GM12878 (cell line): Measurements from ENCODE around the gene AURKAIP1. TPM values are rescaled to one million over a fixed set of nuclear protein-coding genes. Genes with fewer than 3 reads are reported as not detected.

Source experiments
- ATAC-seq: fragments of 200-7000 bp; cut with Tn5 transposase; 3 replicates; pipeline ENCODE4 v1.9.1; 2020; ENCODE audit warnings: mild to moderate bottlenecking, moderate library complexity
- BruUV-seq: library from RNA; stranded (reverse); fragments of 400-500 nt; replicated peaks from 2 replicates; lab custom pipeline; 2021; lab: Mats Ljungman, UMichigan
- CTCF ChIA-PET: fragments of 300-600 bp; sonication (Branson Sonifier 250); formaldehyde crosslinking; extraction: SDS; loops from one replicate; lab custom pipeline; 2021; ENCODE audit warnings: inconsistent platforms; lab: Yijun Ruan, JAX
- POLR2A ChIA-PET: fragments of 350-600 bp; formaldehyde crosslinking; extraction: SDS; loops from one replicate; lab custom pipeline; 2021; ENCODE audit warnings: inconsistent platforms; lab: Charles Lee
- RAD21 ChIA-PET: fragments of 300-600 bp; sonication (Branson Sonifier 250); formaldehyde crosslinking; loops from one replicate; lab custom pipeline; 2023; ENCODE audit warnings: antibody characterized with exemption; ENCODE audit not compliant: unreplicated experiment; lab: Charles Lee
- SMC1A ChIA-PET: fragments of 300-600 bp; sonication (Branson Sonifier 250); formaldehyde crosslinking; loops from one replicate; lab custom pipeline; 2023; ENCODE audit not compliant: unreplicated experiment, uncharacterized antibody; lab: Charles Lee
- DNase-seq: peaks from one replicate; pipeline ENCODE4 v3.0.0-alpha.2; 2011; ENCODE audit warnings: low read depth, low spot score
- FAIRE-seq: peaks from 3 replicates; lab custom pipeline; 2011; peaks lifted over from hg19 to GRCh38; lab: Jason Lieb, UNC
- H2AFZ ChIP-seq: 2 replicates; pipeline ENCODE4 v1.6.0; 2011; ENCODE audit warnings: low read depth, low read length, control low read depth; ENCODE audit not compliant: control insufficient read depth
- H3K27ac ChIP-seq: 2 replicates; pipeline ENCODE4 v1.5.1; 2011; ENCODE audit warnings: control low read depth; ENCODE audit not compliant: control insufficient read depth, insufficient read depth
- H3K27me3 ChIP-seq, 2 experiments: replicated peaks in 1 of 2; 2 replicates each; pipeline versions ENCODE4 v1.6.0 to v1.6.1; 2011; ENCODE audit warnings: low read length in 1 of 2; ENCODE audit not compliant: control insufficient read depth in 2 of 2, insufficient read depth in 2 of 2
- H3K36me3 ChIP-seq, 2 experiments: 2 replicates each; pipeline ENCODE4 v1.5.1; 2011; ENCODE audit warnings: low read length in 1 of 2; ENCODE audit not compliant: control insufficient read depth in 2 of 2, insufficient read depth in 2 of 2
- H3K4me1 ChIP-seq: 2 replicates; pipeline ENCODE4 v1.6.1; 2011; ENCODE audit warnings: mild to moderate bottlenecking, low read length, moderate library complexity, mixed read lengths; ENCODE audit not compliant: control insufficient read depth, insufficient read depth
- H3K4me2 ChIP-seq: 2 replicates; pipeline ENCODE4 v1.6.0; 2011; ENCODE audit warnings: control low read depth; ENCODE audit not compliant: control insufficient read depth, insufficient read depth
- H3K4me3 ChIP-seq: fragments of 200-600 bp; sonication (generic); 2 replicates; pipeline ENCODE4 v1.5.1; 2016
- H3K79me2 ChIP-seq: 2 replicates; pipeline ENCODE4 v1.6.0; 2011; ENCODE audit warnings: low read length; ENCODE audit not compliant: control insufficient read depth, insufficient read depth
- H3K9ac ChIP-seq: 2 replicates; pipeline ENCODE4 v1.8.0; 2011; ENCODE audit warnings: low read length, control low read depth, mixed read lengths; ENCODE audit not compliant: control insufficient read depth, insufficient read depth
- H3K9me3 ChIP-seq: replicated peaks from 3 replicates; pipeline ENCODE4 v1.5.1; 2011; ENCODE audit warnings: mild to moderate bottlenecking, low read length; ENCODE audit not compliant: control insufficient read depth, insufficient read depth
- H4K20me1 ChIP-seq: 2 replicates; pipeline ENCODE4 v1.6.0; 2011; ENCODE audit not compliant: control insufficient read depth, insufficient read depth
- CHD4 ChIP-seq: fragments of 200-600 bp; sonication (generic); IDR thresholded peaks from 2 replicates; pipeline ENCODE4 v1.6.1; 2016; ENCODE audit warnings: mild to moderate bottlenecking
- DPF2 ChIP-seq: fragments of 450-650 bp; IDR thresholded peaks from 2 replicates; pipeline ENCODE4 v1.6.1; 2017; ENCODE audit warnings: mild to moderate bottlenecking
- EGR1 ChIP-seq, 2 experiments: IDR thresholded peaks; 1 replicate in 1 of 2; 2 replicates in 1 of 2; pipeline ENCODE4 v1.6.1; 2011 to 2012; ENCODE audit warnings: low read depth in 2 of 2, low read length in 2 of 2, borderline replicate concordance in 1 of 2, mild to moderate bottlenecking in 1 of 2, moderate library complexity in 1 of 2
- IKZF2 ChIP-seq, 2 experiments: fragments of 450-650 bp; IDR thresholded peaks; 2 replicates each; pipeline ENCODE4 v1.6.1; 2017; ENCODE audit warnings: mild to moderate bottlenecking in 2 of 2, moderate library complexity in 2 of 2
- MEF2A ChIP-seq: IDR thresholded peaks from 2 replicates; pipeline ENCODE4 v1.6.1; 2011; ENCODE audit warnings: low read depth, mild to moderate bottlenecking, low read length, moderate library complexity; ENCODE audit not compliant: insufficient read depth
- MEF2B ChIP-seq: fragments of 450-650 bp; IDR thresholded peaks from 2 replicates; pipeline ENCODE4 v1.6.1; 2018; ENCODE audit warnings: mild to moderate bottlenecking, moderate library complexity; ENCODE audit not compliant: partially characterized antibody, poor library complexity, severe bottlenecking
- SIX5 ChIP-seq: IDR thresholded peaks from 2 replicates; pipeline ENCODE4 v1.6.1; 2011; ENCODE audit warnings: mild to moderate bottlenecking, low read depth, low read length, moderate library complexity; ENCODE audit not compliant: severe bottlenecking
- STAT3 ChIP-seq: IDR thresholded peaks from 2 replicates; pipeline ENCODE4 v1.6.1; 2011; ENCODE audit warnings: low read depth, low read length, improper control_type of control experiment
- SUPT20H ChIP-seq: IDR thresholded peaks from 2 replicates; pipeline ENCODE4 v1.6.1; 2011; ENCODE audit warnings: low read depth, mild to moderate bottlenecking, low read length, moderate library complexity, borderline replicate concordance; ENCODE audit not compliant: control insufficient read depth
- WGBS: methylation state at CpG from one replicate; pipeline ENCODE4 v1.1.6; 2016; ENCODE audit warnings: low lambda C conversion rate; ENCODE audit not compliant: insufficient replicate concordance, insufficient coverage; ENCODE audit errors: missing lambda C conversion rate; 5-methylcytosine and 5-hydroxymethylcytosine counted together
- in situ Hi-C: fragments of 300-500 bp; cut with MboI; formaldehyde crosslinking; loops from 9 replicates; pipeline ENCODE4 v1.14.3; 2018; ENCODE audit warnings: mixed read lengths
- intact Hi-C: fragments of 100-400 bp; cut with micrococcal nuclease; formaldehyde crosslinking; loops from one replicate; pipeline ENCODE4 v1.14.2; 2022; ENCODE audit not compliant: unreplicated experiment
- polyA plus RNA-seq, 11 experiments: library from polyadenylated mRNA; depleted of rRNA in 4 of 11; unstranded in 6 of 11; stranded (reverse) in 5 of 11; fragments of >200 nt; fragmentation: Nextera tagmentation in 4 of 11; fragmentation: Illumina TruSeq in 1 of 11; extraction: Ambion mirVana in 4 of 11; extraction: Trizol in 1 of 11; gene quantifications; 1 replicate in 1 of 11; 2 replicates in 10 of 11; pipeline versions ENCODE4 v1.2.1 to v1.2.3, GENCODE V29; 2011 to 2016; ENCODE audit warnings: inconsistent platforms in 2 of 11, missing spikeins in 2 of 11, low read depth in 1 of 11
- total RNA-seq, 4 experiments: library from RNA; depleted of rRNA in 3 of 4; stranded (reverse); fragments of >200 nt in 3 of 4; fragmentation: Illumina TruSeq in 1 of 4; extraction: Trizol in 1 of 4; gene quantifications; 2 replicates each; pipeline versions ENCODE4 v1.2.1 to v1.2.3, GENCODE V29; 2013 to 2021
- TF ChIP-seq, protein P1 (sequence below): IDR thresholded peaks from 2 replicates; pipeline ENCODE4 v1.6.1; 2012; ENCODE audit warnings: improper control_type of control experiment, low read depth, low read length; ENCODE audit not compliant: insufficient replicate concordance
- TF ChIP-seq, protein P2 (sequence below), 3 experiments: IDR thresholded peaks in 2 of 3; conservative IDR thresholded peaks in 1 of 3; 2 replicates each; pipeline ENCODE4 v1.5.1; 2011; ENCODE audit warnings: low read depth in 3 of 3, low read length in 3 of 3, mild to moderate bottlenecking in 3 of 3, control low read depth in 2 of 3, moderate library complexity in 2 of 3, inconsistent platforms in 1 of 3, mixed read lengths in 1 of 3; ENCODE audit not compliant: control insufficient read depth in 2 of 3, insufficient read depth in 1 of 3; ENCODE audit errors: extremely low read depth in 1 of 3

Gene AURKAIP1
- total and polyA plus RNA-seq, 10 of the 15 experiments (the other 5 are each of a cell fraction or from before 2014, with no cell fraction given): 6.5 to 366 (median 120) TPM

DNA sequence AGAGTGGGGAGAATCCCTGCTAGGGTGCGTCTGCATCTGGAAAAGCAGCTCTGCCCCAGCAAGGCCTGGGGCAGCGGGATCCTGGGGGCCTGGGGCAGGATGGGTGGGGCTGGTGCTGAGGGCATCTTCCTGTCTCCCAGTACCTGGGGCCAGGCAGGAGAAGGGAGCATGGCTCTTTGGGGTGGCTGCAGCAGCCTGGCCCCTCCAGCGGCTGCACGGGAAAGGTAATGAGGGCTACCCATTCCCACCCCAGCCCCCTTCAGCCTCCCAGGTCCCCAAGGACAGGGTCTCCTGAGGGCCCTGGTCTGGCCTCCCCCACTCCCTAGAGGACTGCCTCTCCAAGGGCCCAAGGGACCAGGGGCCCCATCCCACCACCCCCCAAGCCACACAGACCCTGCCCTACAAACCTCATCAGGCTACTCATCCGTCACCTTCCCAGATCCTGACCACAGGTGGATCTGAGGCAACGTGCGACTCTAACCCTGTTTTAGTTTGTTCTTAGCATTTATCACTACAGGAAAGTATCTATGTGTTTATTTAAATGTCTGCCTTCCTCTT, 47.0 kb upstream of the AURKAIP1 start:
- H3K27ac ChIP-seq: no peak overlapping the region
- intact Hi-C loops (no loop called here), in situ Hi-C loops (no loop called here)
- peaks cover 25% of the 10 kb centered on the region for H3K4me1 ChIP-seq
- DNase-seq: no peak
- no peaks in the 10 kb centered on the region for H3K27me3 ChIP-seq
- TF ChIP-seq CHD4 (no peak), EGR1 (IDR thresholded peaks at IDR 0.05; ENCODE audit: borderline replicate concordance in 1 of 2, low read depth in 2 of 2, low read length in 2 of 2) (no peak), DPF2 (no peak), IKZF2 (IDR thresholded peaks at IDR 0.05) (0 out of 4 replicates have a peak, but pooled peaks of 1 of the 2 experiments have one; percentile 15), STAT3 (no peak), SIX5 (no peak), MEF2B (peak; percentile 55), MEF2A (no peak), SUPT20H (no peak)
- TF ChIP-seq, protein P1, sequence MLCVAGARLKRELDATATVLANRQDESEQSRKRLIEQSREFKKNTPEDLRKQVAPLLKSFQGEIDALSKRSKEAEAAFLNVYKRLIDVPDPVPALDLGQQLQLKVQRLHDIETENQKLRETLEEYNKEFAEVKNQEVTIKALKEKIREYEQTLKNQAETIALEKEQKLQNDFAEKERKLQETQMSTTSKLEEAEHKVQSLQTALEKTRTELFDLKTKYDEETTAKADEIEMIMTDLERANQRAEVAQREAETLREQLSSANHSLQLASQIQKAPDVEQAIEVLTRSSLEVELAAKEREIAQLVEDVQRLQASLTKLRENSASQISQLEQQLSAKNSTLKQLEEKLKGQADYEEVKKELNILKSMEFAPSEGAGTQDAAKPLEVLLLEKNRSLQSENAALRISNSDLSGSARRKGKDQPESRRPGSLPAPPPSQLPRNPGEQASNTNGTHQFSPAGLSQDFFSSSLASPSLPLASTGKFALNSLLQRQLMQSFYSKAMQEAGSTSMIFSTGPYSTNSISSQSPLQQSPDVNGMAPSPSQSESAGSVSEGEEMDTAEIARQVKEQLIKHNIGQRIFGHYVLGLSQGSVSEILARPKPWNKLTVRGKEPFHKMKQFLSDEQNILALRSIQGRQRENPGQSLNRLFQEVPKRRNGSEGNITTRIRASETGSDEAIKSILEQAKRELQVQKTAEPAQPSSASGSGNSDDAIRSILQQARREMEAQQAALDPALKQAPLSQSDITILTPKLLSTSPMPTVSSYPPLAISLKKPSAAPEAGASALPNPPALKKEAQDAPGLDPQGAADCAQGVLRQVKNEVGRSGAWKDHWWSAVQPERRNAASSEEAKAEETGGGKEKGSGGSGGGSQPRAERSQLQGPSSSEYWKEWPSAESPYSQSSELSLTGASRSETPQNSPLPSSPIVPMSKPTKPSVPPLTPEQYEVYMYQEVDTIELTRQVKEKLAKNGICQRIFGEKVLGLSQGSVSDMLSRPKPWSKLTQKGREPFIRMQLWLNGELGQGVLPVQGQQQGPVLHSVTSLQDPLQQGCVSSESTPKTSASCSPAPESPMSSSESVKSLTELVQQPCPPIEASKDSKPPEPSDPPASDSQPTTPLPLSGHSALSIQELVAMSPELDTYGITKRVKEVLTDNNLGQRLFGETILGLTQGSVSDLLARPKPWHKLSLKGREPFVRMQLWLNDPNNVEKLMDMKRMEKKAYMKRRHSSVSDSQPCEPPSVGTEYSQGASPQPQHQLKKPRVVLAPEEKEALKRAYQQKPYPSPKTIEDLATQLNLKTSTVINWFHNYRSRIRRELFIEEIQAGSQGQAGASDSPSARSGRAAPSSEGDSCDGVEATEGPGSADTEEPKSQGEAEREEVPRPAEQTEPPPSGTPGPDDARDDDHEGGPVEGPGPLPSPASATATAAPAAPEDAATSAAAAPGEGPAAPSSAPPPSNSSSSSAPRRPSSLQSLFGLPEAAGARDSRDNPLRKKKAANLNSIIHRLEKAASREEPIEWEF: no peak
- TF ChIP-seq, protein P2, sequence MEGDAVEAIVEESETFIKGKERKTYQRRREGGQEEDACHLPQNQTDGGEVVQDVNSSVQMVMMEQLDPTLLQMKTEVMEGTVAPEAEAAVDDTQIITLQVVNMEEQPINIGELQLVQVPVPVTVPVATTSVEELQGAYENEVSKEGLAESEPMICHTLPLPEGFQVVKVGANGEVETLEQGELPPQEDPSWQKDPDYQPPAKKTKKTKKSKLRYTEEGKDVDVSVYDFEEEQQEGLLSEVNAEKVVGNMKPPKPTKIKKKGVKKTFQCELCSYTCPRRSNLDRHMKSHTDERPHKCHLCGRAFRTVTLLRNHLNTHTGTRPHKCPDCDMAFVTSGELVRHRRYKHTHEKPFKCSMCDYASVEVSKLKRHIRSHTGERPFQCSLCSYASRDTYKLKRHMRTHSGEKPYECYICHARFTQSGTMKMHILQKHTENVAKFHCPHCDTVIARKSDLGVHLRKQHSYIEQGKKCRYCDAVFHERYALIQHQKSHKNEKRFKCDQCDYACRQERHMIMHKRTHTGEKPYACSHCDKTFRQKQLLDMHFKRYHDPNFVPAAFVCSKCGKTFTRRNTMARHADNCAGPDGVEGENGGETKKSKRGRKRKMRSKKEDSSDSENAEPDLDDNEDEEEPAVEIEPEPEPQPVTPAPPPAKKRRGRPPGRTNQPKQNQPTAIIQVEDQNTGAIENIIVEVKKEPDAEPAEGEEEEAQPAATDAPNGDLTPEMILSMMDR (IDR thresholded peaks at IDR 0.05 in 2 of 3, conservative IDR thresholded peaks at IDR 0.05 in 1 of 3; ENCODE audit: control insufficient read depth in 2 of 3, extremely low read depth in 1 of 3, insufficient read depth in 1 of 3, low read depth in 3 of 3, low read length in 3 of 3): no peak
- ATAC-seq: peak; percentile 7
- no peaks in the 10 kb centered on the region for H4K20me1 ChIP-seq
- H3K79me2 ChIP-seq: no peaks in the 10 kb centered on the region
- no peaks in the 10 kb centered on the region for H3K36me3 ChIP-seq
- SMC1A ChIA-PET: no interaction called here
- POLR2A ChIA-PET: interaction anchor here (1.0 to 2.2 kb wide), 3 partner anchors 13 to 16 kb away, joined by 3 to 9 read pairs (median 3); no protein-coding TSS in a partner anchor
- FAIRE-seq: no peak
- 0 out of 2 replicates have a peak overlapping the region, but pooled peaks have one; percentile 15 for H3K4me2 ChIP-seq
- WGBS: 65% methylated on average over 7 of the region's 7 CpGs
- H2AFZ ChIP-seq: no peak overlapping the region
- H3K9me3 ChIP-seq: no peaks in the 10 kb centered on the region
- no peak overlapping the region for H3K4me3 ChIP-seq
- BruUV-seq: no TSS peak
- CTCF ChIA-PET: interaction anchor here (1.1 kb wide), 1 partner anchor 84 kb away, joined by 4 read pairs; no protein-coding TSS in a partner anchor
- H3K9ac ChIP-seq: no peak overlapping the region; the same call in 1 of the 2 replicates
- RAD21 ChIA-PET: interaction anchor here (1.2 to 1.5 kb wide), 2 partner anchors 16 to 19 kb away, joined by 5 read pairs; no protein-coding TSS in a partner anchor
